ENCODE data around the gene HEPACAM.
A peak's percentile ranks its signal among the peaks of the same experiment; 100 is the strongest.
"Not testable (repeated sequence)": the region's sequence is repeated elsewhere in the genome, so short reads cannot be mapped to it uniquely, and the experiment has no call there.

HEPACAM gene

GRCh38 chr11:124971810-124972209 lies 36.0 kb upstream of the HEPACAM start:
- H4K20me1 ChIP-seq (ENCODE audit: control insufficient read depth, insufficient read depth, low read depth, low read length), result no peaks in the 10 kb centered on the region
- H3K4me1 ChIP-seq (ENCODE audit: control insufficient read depth, low read length), result no peaks in the 10 kb centered on the region
- H3K4me3 ChIP-seq (ENCODE audit: low read length), result no peak overlapping the region
- no peaks in the 10 kb centered on the region for H3K9me3 ChIP-seq (ENCODE audit: control insufficient read depth, insufficient read depth, low read length)
- no peaks in the 10 kb centered on the region for H3K36me3 ChIP-seq (ENCODE audit: control insufficient read depth, low read length)
- no peak overlapping the region for H3K27ac ChIP-seq (ENCODE audit: low read depth, low read length)
- no peaks in the 10 kb centered on the region for H3K9me2 ChIP-seq (replicated peaks; ENCODE audit: control insufficient read depth, low read length)
- no peaks in the 10 kb centered on the region for H3K27me3 ChIP-seq (ENCODE audit: control insufficient read depth, low read length)
- no peak overlapping the region for H3K4me2 ChIP-seq (ENCODE audit: low read length)
- no peaks in the 10 kb centered on the region for H3F3A ChIP-seq (ENCODE audit: control insufficient read depth, insufficient read depth)
- TF ChIP-seq CTCF (IDR thresholded peaks at IDR 0.05; ENCODE audit: low read depth, low read length, poor library complexity, severe bottlenecking), result no peak
- H3K79me2 ChIP-seq (ENCODE audit: control insufficient read depth, low read length), result no peaks in the 10 kb centered on the region

- TF ChIP-seq CTCF (IDR thresholded peaks at IDR 0.05; ENCODE audit: low read depth, low read length, poor library complexity, severe bottlenecking) (no peak), EZH2phosphoT487 (IDR thresholded peaks at IDR 0.05; ENCODE audit: borderline replicate concordance, low read length) (no peak)
- no peak overlapping the region for H3K4me2 ChIP-seq (ENCODE audit: low read length)
These were observed 35.1 kb upstream of the HEPACAM start for GRCh38 chr11:124970925-124971324.

GRCh38 chr11:124968197-124968596 lies 32.4 kb upstream of the HEPACAM start:
- not testable (repeated sequence) for H3K4me1 ChIP-seq (ENCODE audit: control insufficient read depth, low read length); H3K4me3 ChIP-seq (ENCODE audit: low read length); H4K20me1 ChIP-seq (ENCODE audit: control insufficient read depth, insufficient read depth, low read depth, low read length); H3K36me3 ChIP-seq (ENCODE audit: control insufficient read depth, low read length); H3K27ac ChIP-seq (ENCODE audit: low read depth, low read length); H3K4me2 ChIP-seq (ENCODE audit: low read length); H3K9me2 ChIP-seq (replicated peaks; ENCODE audit: control insufficient read depth, low read length); H3K9me3 ChIP-seq (ENCODE audit: control insufficient read depth, insufficient read depth, low read length); H3K27me3 ChIP-seq (ENCODE audit: control insufficient read depth, low read length); H3F3A ChIP-seq (ENCODE audit: control insufficient read depth, insufficient read depth); H3K79me2 ChIP-seq (ENCODE audit: control insufficient read depth, low read length)

More at GRCh38 chr11:124970925-124971324, 35.1 kb upstream of the HEPACAM start:
- Histone ChIP-seq H3K9me3 (ENCODE audit: control insufficient read depth, insufficient read depth, low read length) (no peaks in the 10 kb centered on the region), H3F3A (ENCODE audit: control insufficient read depth, insufficient read depth) (no peaks in the 10 kb centered on the region), H3K4me1 (ENCODE audit: control insufficient read depth, low read length) (no peaks in the 10 kb centered on the region), H3K4me3 (ENCODE audit: low read length) (no peak overlapping the region), H3K79me2 (ENCODE audit: control insufficient read depth, low read length) (no peaks in the 10 kb centered on the region), H3K36me3 (ENCODE audit: control insufficient read depth, low read length) (no peaks in the 10 kb centered on the region), H3K27me3 (ENCODE audit: control insufficient read depth, low read length) (no peaks in the 10 kb centered on the region), H3K9me2 (replicated peaks; ENCODE audit: control insufficient read depth, low read length) (no peaks in the 10 kb centered on the region), H4K20me1 (ENCODE audit: control insufficient read depth, insufficient read depth, low read depth, low read length) (no peaks in the 10 kb centered on the region), H3K27ac (ENCODE audit: low read depth, low read length) (no peak overlapping the region)

- Histone ChIP-seq H3K79me2 (ENCODE audit: control insufficient read depth, low read length) (no peaks in the 10 kb centered on the region), H3K27ac (ENCODE audit: low read depth, low read length) (no peak overlapping the region), H3K4me2 (ENCODE audit: low read length) (no peak overlapping the region), H3K9me2 (replicated peaks; ENCODE audit: control insufficient read depth, low read length) (no peaks in the 10 kb centered on the region), H3K4me3 (ENCODE audit: low read length) (no peak overlapping the region), H3K9me3 (ENCODE audit: control insufficient read depth, insufficient read depth, low read length) (no peaks in the 10 kb centered on the region), H3F3A (ENCODE audit: control insufficient read depth, insufficient read depth) (no peaks in the 10 kb centered on the region), H4K20me1 (ENCODE audit: control insufficient read depth, insufficient read depth, low read depth, low read length) (no peaks in the 10 kb centered on the region), H3K27me3 (ENCODE audit: control insufficient read depth, low read length) (no peaks in the 10 kb centered on the region), H3K36me3 (ENCODE audit: control insufficient read depth, low read length) (no peaks in the 10 kb centered on the region), H3K4me1 (ENCODE audit: control insufficient read depth, low read length) (no peaks in the 10 kb centered on the region)
- TF ChIP-seq EZH2phosphoT487 (IDR thresholded peaks at IDR 0.05; ENCODE audit: borderline replicate concordance, low read length) (no peak), CTCF (IDR thresholded peaks at IDR 0.05; ENCODE audit: low read depth, low read length, poor library complexity, severe bottlenecking) (peak; percentile 71)
These were observed 26.2 kb upstream of the HEPACAM start for GRCh38 chr11:124961972-124962609.
